ENCODE data around the gene PMEPA1. TPM values are rescaled to one million over a fixed set of nuclear protein-coding genes. Genes with fewer than 3 reads are reported as not detected.

PMEPA1 gene
- total and polyA plus RNA-seq, 2 donors (not counting 3 experiments of a cell fraction or from before 2014, with no cell fraction given), result 31.6 to 33.2 TPM

DNA sequence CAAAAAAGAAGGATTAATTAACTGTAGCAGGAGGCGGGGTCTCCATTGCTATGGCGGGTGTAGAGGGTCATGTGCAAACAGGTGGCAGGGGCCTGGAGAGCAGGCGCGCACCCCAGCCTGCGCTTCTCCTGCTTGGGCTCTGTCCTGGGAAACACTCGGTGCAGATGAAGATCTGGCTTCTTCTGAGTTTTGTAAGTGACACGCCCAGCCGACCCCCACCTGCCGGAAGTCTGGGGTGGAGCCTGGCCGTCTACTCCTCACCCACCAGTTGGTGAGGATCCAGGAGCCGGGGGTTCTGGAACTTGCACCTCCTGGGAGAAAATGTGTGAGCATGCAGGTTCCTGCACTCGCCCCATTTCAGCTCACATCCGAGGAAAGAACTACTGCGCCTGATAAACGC, 19.3 kb downstream of the PMEPA1 start:
- Histone ChIP-seq H3K36me3 (ENCODE audit: control insufficient read depth in 2 of 2, extremely low read depth in 1 of 2, insufficient read depth in 2 of 2, low read length in 2 of 2) (peaks cover 0 to 2% of the 10 kb centered on the region in 2 experiments), H4K20me1 (replicated peaks; ENCODE audit: control insufficient read depth, extremely low read depth, insufficient read depth, low read length) (no peaks in the 10 kb centered on the region), H3K27ac (ENCODE audit: insufficient read depth, low read depth, low read length) (no peak overlapping the region), H2AFZ (ENCODE audit: low read depth, low read length) (no peak overlapping the region), H3K4me3 (replicated peaks in 1 of 3; ENCODE audit: insufficient read depth in 1 of 3, low read depth in 1 of 3, low read length in 3 of 3) (no peak overlapping the region), H3K27me3 (ENCODE audit: control insufficient read depth in 2 of 2, insufficient read depth in 2 of 2, low read length in 2 of 2) (no peaks in the 10 kb centered on the region), H3K4me2 (ENCODE audit: insufficient read depth, low read length) (no peak overlapping the region), H3K9me3 (replicated peaks; ENCODE audit: control insufficient read depth, insufficient read depth, low read length) (no peaks in the 10 kb centered on the region), H3K9ac (replicated peaks; ENCODE audit: extremely low read depth, insufficient read depth, low read length) (no peak overlapping the region), H3K9me1 (replicated peaks; ENCODE audit: control insufficient read depth, extremely low read depth, insufficient read depth, low read length) (no peaks in the 10 kb centered on the region), H3K4me1 (ENCODE audit: control insufficient read depth, extremely low read depth, insufficient read depth, low read length) (peaks cover 6% of the 10 kb centered on the region), H3K79me2 (ENCODE audit: control insufficient read depth, insufficient read depth, low read length) (peaks cover 26% of the 10 kb centered on the region)
- TF ChIP-seq POLR2AphosphoS5 (IDR thresholded peaks at IDR 0.05; ENCODE audit: insufficient read depth, low read depth, low read length) (no peak), EZH2 (IDR thresholded peaks at IDR 0.05; ENCODE audit: borderline replicate concordance, low read depth, low read length, severe bottlenecking) (no peak), JUN (IDR thresholded peaks at IDR 0.05; ENCODE audit: borderline replicate concordance, insufficient read depth, insufficient read length, low read depth) (no peak)
- TF ChIP-seq, protein P1, sequence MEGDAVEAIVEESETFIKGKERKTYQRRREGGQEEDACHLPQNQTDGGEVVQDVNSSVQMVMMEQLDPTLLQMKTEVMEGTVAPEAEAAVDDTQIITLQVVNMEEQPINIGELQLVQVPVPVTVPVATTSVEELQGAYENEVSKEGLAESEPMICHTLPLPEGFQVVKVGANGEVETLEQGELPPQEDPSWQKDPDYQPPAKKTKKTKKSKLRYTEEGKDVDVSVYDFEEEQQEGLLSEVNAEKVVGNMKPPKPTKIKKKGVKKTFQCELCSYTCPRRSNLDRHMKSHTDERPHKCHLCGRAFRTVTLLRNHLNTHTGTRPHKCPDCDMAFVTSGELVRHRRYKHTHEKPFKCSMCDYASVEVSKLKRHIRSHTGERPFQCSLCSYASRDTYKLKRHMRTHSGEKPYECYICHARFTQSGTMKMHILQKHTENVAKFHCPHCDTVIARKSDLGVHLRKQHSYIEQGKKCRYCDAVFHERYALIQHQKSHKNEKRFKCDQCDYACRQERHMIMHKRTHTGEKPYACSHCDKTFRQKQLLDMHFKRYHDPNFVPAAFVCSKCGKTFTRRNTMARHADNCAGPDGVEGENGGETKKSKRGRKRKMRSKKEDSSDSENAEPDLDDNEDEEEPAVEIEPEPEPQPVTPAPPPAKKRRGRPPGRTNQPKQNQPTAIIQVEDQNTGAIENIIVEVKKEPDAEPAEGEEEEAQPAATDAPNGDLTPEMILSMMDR (IDR thresholded peaks at IDR 0.05; ENCODE audit: extremely low read depth in 1 of 2, insufficient read depth in 1 of 2, low read depth in 1 of 2, low read length in 2 of 2), result no peak
- ChIA-PET CTCF (no interaction called here), POLR2A (no interaction called here)
- DNase-seq (ENCODE audit: low read depth, low spot score) (no peak), FAIRE-seq (no peak)
- BruUV-seq (replicated peaks), result no TSS peak
- dilution Hi-C loops (cut with MboI; ENCODE audit: extremely low pct_ligation_motif_present, low sequenced_read_pairs), result no loop called here
- intact Hi-C loops (cut with micrococcal nuclease), result no loop called here

GRCh38 chr20:57689745-57690481, 19.9 kb downstream of the PMEPA1 start:
- POLR2A ChIA-PET, result no interaction called here
- no peak overlapping the region for H3K4me2 ChIP-seq (ENCODE audit: insufficient read depth, low read length)
- DNase-seq (ENCODE audit: low read depth, low spot score), result no peak
- TF ChIP-seq, protein P1 (IDR thresholded peaks at IDR 0.05; ENCODE audit: extremely low read depth in 1 of 2, insufficient read depth in 1 of 2, low read depth in 1 of 2, low read length in 2 of 2), result no peak
- TF ChIP-seq MYC (IDR thresholded peaks at IDR 0.05; ENCODE audit: low read depth, low read length) (no peak), GATA2 (IDR thresholded peaks at IDR 0.05; ENCODE audit: insufficient read depth, insufficient read length, low read depth, low read length) (no peak), POLR2A (IDR thresholded peaks at IDR 0.05; ENCODE audit: low read depth, low read length) (no peak), MAX (IDR thresholded peaks at IDR 0.05; ENCODE audit: insufficient read depth, insufficient read length) (no peak), POLR2AphosphoS5 (IDR thresholded peaks at IDR 0.05; ENCODE audit: insufficient read depth, low read depth, low read length) (no peak)
- intact Hi-C loops (cut with micrococcal nuclease) (no loop called here), dilution Hi-C loops (cut with MboI; ENCODE audit: extremely low pct_ligation_motif_present, low sequenced_read_pairs) (no loop called here)
- no peaks in the 10 kb centered on the region for H3K9me1 ChIP-seq (replicated peaks; ENCODE audit: control insufficient read depth, extremely low read depth, insufficient read depth, low read length)
- H3K4me3 ChIP-seq (replicated peaks in 1 of 3; ENCODE audit: insufficient read depth in 1 of 3, low read depth in 1 of 3, low read length in 3 of 3), result no peak overlapping the region
- H3K79me2 ChIP-seq (ENCODE audit: control insufficient read depth, insufficient read depth, low read length), result peaks cover 27% of the 10 kb centered on the region
- no peak overlapping the region for H3K9ac ChIP-seq (replicated peaks; ENCODE audit: extremely low read depth, insufficient read depth, low read length)
- no peaks in the 10 kb centered on the region for H4K20me1 ChIP-seq (replicated peaks; ENCODE audit: control insufficient read depth, extremely low read depth, insufficient read depth, low read length)
- no peak overlapping the region for H2AFZ ChIP-seq (ENCODE audit: low read depth, low read length)
- BruUV-seq (replicated peaks), result no TSS peak
- no peak overlapping the region for H3K27ac ChIP-seq (ENCODE audit: insufficient read depth, low read depth, low read length)
- CTCF ChIA-PET, result no interaction called here
- H3K4me1 ChIP-seq (ENCODE audit: control insufficient read depth, extremely low read depth, insufficient read depth, low read length), result peaks cover 6% of the 10 kb centered on the region
- H3K9me3 ChIP-seq (replicated peaks; ENCODE audit: control insufficient read depth, insufficient read depth, low read length), result no peaks in the 10 kb centered on the region
- H3K27me3 ChIP-seq (ENCODE audit: control insufficient read depth in 2 of 2, insufficient read depth in 2 of 2, low read length in 2 of 2), result no peaks in the 10 kb centered on the region
- no peak for FAIRE-seq
- peaks cover 0 to 2% of the 10 kb centered on the region in 2 experiments for H3K36me3 ChIP-seq (ENCODE audit: control insufficient read depth in 2 of 2, extremely low read depth in 1 of 2, insufficient read depth in 2 of 2, low read length in 2 of 2)

Data from endothelial cell of umbilical vein (primary cell).